Cerebellar nuclear complex (tissue), 1 donor: ENCODE results near the gene PATJ.
"Not testable (repeated sequence)": the region's sequence is repeated elsewhere in the genome, so short reads cannot be mapped to it uniquely, and the experiment has no call there.

Source experiments
- DNase-seq, 2 experiments: peaks; one replicate each; lab custom pipeline; 2025; lab: John Stamatoyannopoulos, UW

The PATJ gene

DNA sequence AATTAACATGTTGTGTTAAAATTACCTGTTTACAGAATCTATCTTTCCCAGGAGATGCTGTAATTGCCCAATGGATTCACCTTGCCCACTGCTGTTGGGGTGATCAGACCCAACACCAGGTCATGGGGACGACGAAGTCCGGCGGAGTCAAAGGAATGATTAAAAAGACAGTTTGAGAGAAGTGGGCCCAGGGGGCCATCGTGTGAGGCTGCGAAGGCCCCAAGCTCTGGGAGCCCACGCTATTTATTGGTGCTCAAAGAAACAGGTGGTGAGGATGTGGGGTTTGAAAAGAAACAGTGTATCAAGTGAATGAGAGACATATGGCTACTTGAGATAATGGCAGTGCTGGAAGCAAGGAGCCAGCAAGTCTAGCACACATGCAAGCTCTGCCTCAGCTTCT lies 436.1 kb downstream of the PATJ start:
- no peak for DNase-seq

- not testable (repeated sequence) for DNase-seq
Observed at GRCh38 chr1:62180054-62180453, 437.8 kb downstream of the PATJ start.

DNA sequence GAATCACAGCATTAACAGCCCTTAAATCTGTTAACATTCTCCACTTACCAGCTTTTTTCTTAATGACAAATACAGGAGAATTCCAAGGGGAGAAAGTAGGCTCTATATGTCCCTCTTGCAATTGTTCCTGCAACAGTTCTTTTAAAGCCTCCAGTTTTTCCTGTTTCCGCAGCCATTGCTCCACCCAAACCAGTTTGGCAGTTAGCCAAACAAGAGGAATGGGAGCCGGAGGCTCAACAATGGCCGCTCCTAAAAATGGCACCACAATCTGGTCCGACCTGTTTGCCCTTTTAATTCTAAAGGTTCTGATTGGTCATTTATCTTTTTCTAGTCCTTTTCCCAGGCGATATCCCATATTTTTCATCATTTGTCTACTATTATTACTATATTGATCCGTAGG lies 438.4 kb downstream of the PATJ start:
- DNase-seq: no peak

DNA sequence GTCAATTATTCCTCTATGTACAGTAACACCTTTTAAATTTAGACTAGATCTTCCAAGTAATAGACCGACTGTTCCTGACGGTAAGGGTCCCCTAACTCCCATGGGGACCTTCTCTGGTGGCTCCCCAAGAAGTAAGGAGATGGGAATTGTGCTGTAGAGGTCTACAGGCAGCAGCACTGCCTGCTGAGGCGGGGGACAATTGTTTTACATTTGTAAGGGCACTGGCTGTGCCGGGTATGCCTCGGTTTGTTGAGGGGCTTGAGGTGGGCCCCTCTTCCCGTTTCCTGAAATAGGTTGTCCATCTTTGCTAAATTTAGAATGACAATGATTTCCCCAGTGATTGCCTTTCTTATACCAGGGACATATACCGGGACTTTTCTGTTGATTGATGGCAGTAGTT lies 439.3 kb downstream of the PATJ start:
- DNase-seq: no peak

DNA sequence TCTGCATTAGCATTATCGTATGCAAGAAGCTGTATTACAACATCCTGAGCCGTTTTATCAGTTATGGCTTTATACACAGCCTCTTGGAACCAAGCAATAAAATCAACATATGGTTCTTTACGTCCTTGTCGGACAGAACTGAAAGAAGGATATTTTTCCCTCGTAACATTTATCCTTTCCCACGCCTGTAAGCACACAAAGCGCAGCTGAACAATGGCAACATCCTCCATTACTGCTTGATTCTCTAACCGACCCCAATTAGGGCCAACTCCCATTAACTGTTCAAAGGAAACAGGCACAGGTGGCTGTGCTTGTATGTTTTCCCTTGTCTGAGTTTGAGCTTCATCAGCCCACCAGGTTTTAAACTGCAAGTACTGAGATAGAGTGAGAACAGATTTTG lies 439.9 kb downstream of the PATJ start:
- not testable (repeated sequence) for DNase-seq

- not testable (repeated sequence) for DNase-seq
Observed at GRCh38 chr1:62183164-62184020, 441.1 kb downstream of the PATJ start.

DNA sequence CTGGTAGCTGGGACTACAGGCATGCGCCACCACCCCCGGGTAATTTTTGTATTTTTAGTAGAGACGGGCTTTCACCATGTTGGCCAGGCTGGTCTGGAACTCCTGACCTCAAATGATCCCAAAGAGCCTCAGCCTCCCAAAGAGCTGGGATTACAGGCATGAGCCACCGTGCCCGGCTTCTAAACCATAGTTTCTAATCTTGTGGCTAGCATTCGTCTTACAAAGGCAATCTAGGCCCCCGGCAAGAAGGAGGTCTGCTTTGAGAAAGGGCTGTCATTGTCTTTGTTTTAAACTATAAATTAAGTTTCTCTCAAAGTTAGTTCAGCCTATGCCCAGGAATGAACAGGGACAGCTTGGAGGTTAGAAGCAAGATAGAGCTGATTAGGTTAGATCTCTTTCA lies 442.1 kb downstream of the PATJ start:
- DNase-seq: no peak

DNA sequence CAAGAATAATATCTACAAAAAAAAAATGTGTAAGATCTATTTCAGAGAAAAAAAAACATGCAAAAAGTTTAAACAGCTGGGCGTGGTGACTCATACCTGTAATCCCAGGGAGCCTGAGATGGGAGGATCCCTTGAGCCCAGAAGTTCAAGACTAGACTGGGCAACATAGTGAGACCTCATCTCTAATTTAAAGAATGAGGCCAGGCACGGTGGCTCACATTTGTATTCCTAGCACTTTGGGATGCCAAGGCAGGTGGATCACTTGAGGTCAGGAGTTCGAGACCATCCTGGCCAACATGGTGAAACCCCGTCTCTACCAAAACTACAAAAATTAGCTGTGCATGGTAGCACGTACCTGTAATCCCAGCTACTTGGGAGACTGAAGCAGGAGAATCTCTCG lies 443.0 kb downstream of the PATJ start:
- not testable (repeated sequence) for DNase-seq

- DNase-seq: no peak
Observed at GRCh38 chr1:62185677-62186076, 443.4 kb downstream of the PATJ start.

DNA sequence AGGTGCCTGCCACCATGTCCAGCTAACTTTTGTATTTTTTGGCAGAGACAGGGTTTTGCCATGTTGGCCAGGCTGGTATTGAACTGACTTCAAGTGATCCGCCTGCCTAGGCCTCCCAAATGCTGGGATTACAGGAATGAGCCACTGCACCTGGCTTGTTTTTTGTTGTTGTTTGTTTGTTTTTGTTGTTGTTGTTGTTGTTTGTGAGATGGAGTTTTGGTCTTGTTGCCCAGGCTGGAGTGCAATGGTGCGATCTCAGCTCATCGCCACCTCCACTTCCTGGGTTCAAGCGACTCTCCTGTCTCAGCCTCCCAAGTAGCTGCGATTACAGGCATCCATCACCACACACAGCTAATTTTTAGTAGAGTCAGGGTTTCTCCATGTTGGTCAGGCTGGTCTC lies 445.3 kb downstream of the PATJ start:
- no peak for DNase-seq

DNA sequence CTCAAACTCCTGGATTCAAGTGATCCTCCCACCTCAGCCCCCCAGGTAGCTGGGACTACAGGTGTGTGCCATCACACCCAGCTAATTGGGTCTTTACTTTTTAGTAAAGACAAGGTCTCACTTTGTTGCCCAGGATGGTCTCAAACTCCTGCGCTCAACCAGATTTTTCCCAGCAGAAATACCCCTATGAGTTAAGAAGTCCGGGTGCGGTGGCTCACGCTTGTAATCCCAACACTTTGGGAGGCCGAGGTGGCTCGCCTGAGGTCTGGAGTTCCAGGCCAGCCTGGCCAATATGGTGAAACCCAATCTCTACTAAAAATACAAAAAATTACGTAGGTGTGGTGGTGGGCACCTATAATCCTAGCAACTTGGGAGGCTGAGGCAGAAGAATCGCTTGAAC lies 445.8 kb downstream of the PATJ start:
- no peak for DNase-seq

GRCh38 chr1:62194651-62195544 lies 452.6 kb downstream of the PATJ start, which contains the start of gene L1TD1:
Gene L1TD1 (plus strand): TSS chr1:62194849. CDS start chr1:62206629, 11,780 bp downstream.
- no peak for DNase-seq

DNA sequence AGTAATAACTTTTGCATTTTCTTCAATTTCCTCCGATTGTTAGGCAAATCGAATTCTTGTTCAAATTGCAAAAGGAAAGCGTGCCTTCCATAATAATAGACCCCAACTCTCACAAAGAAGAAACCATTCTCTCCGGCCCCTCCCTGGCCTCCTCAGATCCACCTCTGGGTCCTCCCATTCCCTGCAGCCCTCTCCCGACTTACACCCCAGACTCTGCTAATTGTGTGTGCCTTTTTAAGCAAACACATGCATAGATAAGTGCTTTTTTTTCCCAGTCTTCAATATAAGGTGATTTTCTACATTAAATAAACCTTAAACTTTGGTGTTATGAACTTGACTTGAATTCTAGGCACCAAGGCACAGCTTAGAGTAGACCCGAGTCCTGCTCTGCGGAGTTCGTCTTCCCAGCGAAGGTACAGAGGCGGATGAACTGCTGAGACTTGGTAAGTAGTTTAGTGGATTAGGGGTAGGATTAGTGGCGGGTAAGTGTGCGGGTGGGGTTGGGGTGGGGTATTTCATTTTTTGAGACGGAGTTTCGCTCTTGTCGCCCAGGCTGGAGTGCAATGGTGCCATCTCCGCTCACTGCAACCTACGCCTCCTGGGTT lies 453.9 kb downstream of the PATJ start:
- DNase-seq: no peak

DNA sequence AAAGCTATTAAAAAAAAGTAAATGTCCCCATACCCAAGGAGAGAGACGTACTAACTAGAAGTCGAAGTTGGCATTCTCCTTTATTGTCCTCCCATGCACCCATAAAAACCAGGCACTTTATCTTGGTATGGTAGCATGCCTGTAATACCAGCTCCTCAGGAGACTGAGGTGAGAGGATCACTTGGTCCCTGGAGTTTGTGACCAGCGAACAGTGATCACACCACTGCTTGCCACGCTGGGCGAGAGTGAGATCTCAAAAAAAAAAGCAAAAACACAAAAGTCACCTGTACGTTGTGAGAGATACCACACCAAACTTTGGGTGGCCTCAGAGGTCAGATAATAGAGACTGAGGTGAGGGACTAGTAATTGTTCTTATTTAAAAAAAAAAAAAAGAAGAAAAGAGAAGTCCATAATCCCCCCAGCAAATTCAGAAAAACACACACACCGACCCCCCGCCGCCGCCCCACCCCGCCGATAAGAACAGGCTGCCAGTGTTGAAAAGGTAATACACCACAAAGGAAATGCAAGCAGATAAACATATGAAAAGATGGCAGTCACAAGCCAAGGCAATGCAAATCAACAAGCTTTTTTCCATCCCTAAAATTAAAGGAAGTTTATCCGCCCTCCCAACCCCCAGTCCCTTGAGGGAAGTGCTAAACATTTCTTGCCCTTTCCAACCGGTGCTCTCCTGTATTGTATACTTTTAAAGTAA lies 455.9 kb downstream of the PATJ start:
- DNase-seq: no peak

GRCh38 chr1:62198781-62199125 lies 456.5 kb downstream of the PATJ start:
- DNase-seq: no peak

DNA sequence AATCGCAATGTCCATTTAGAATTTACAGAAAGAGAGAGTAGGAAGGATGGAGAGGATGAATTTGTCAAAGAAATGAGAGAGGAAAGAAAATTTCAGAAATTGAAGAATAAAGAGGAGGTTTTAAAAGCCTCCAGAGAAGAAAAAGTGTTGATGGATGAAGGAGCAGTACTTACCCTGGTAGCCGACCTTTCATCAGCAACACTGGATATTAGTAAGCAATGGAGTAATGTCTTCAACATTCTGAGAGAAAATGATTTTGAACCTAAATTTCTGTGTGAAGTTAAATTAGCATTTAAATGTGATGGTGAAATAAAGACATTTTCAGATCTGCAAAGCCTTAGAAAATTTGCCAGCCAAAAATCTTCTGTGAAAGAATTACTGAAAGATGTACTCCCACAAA lies 464.9 kb downstream of the PATJ start:
- no peak for DNase-seq

DNA sequence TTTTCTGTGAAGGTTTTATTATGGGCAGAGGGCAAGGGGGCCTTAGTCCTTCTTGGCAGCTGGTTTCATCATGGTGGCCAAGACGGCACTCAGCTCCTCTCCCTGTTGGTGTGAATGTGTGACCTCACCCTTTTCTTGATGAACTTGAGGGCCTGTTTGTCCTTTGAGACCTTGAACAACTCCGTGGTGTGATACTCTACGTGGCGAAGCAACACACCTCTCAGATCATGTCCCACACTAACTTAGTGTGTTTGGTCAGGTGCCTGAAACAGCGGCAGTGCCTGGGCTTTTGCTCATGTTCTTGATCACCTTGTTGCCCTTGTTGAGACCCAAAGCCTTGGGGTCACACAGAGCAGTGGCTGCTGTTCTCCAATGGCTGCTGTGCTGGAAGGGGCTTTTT lies 465.8 kb downstream of the PATJ start:
- DNase-seq: no peak

DNA sequence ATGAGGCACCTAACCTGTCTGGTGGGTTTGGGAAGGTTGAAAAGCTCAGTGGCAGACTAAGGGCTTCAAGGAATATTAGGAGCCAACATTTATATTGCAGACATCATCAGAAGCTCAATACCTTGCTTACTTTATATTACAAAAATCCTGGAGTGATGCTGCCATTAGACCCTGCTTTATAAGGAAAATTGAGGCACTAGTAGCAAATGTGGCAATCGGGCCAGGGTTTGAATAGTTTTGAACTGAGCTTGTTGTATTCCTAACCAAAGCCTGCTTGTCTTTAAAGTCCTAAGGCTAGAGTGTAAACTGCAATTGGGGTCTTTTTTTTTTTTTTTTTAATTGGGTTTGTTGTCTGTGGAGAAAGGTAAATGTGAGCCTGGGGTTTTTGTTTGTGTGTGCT lies 466.7 kb downstream of the PATJ start:
- DNase-seq: no peak

- no peak for DNase-seq
Observed at GRCh38 chr1:62209931-62210595, 467.8 kb downstream of the PATJ start.

- no peak for DNase-seq
Observed at GRCh38 chr1:62210960-62211359, 468.7 kb downstream of the PATJ start.

DNA sequence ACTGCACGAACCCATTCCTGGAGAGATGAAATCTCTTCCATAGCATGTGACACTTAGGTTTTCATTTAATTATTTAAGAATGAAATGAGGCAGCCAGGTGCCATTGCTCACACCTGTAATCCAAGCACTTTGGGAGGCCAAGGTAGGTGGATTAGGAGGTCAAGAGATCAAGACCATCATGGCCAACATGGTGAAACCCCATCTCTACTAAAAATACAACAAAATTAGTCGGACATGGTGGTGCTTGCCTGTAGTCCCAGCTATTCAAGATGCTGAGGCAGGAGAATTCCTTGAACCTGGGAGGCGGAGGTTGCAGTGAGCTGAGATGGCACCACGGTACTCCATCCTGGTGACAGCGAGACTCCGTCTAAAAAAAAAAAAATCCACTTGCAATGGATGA lies 470.1 kb downstream of the PATJ start:
- no peak for DNase-seq
